Peyer's patch (tissue), 4 donors: ENCODE results near the gene USP34.

Source experiments
- POLR2A ChIP-seq, 2 donors: fragments of 450-650 bp; IDR thresholded peaks; one replicate each; pipeline ENCODE4 v1.5.1; 2017; ENCODE audit warnings: antibody characterized with exemption in 2 of 2, mild to moderate bottlenecking in 2 of 2, moderate library complexity in 2 of 2
- TF ChIP-seq, protein P1 (sequence below), 6 experiments: fragments of 450-650 bp in 4 of 6; fragments of 200-600 bp in 2 of 6; sonication (generic) in 1 of 6; IDR thresholded peaks; one replicate each; pipeline ENCODE4 v1.5.1; 2017 to 2019; ENCODE audit warnings: antibody characterized with exemption in 6 of 6, mild to moderate bottlenecking in 3 of 6, moderate library complexity in 1 of 6

DNA sequence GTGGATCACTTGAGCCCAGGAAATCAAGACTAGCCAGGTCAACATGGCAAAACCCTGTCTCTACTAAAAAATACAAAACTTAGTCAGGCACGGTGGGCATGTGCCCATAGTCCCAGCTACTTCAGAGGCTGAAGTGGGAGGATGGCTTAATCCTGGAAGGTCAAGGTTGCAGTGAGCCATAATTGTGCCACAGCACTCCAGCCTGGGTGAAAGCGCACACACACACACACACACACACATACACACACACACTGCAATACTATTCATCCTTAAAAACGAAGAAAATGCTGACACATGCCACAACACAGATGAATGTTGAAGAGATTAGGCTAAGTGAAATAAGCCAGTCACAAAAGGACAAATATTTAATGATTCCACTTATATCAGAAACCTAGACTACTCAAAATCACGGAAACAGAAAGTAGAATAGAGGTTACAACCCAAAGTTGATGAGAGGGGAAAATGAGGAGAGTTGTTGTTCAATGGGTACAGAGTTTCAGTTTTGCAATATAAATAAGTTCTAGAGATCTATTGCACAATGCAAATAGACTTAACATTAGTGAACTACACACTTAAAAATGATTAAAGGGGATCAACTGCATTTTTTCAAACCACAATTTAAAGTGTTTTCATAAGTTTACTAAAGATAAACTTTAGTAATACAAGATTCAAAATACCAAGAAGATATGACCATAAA is 114.5 kb downstream of the USP34 start:
- TF ChIP-seq, protein P1, sequence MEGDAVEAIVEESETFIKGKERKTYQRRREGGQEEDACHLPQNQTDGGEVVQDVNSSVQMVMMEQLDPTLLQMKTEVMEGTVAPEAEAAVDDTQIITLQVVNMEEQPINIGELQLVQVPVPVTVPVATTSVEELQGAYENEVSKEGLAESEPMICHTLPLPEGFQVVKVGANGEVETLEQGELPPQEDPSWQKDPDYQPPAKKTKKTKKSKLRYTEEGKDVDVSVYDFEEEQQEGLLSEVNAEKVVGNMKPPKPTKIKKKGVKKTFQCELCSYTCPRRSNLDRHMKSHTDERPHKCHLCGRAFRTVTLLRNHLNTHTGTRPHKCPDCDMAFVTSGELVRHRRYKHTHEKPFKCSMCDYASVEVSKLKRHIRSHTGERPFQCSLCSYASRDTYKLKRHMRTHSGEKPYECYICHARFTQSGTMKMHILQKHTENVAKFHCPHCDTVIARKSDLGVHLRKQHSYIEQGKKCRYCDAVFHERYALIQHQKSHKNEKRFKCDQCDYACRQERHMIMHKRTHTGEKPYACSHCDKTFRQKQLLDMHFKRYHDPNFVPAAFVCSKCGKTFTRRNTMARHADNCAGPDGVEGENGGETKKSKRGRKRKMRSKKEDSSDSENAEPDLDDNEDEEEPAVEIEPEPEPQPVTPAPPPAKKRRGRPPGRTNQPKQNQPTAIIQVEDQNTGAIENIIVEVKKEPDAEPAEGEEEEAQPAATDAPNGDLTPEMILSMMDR (IDR thresholded peaks at IDR 0.05) = no peak
- TF ChIP-seq POLR2A (IDR thresholded peaks at IDR 0.05) = no peak
